Measurements from ENCODE around the gene RILPL2. TPM values are rescaled to one million over a fixed set of nuclear protein-coding genes. Genes with fewer than 3 reads are reported as not detected.
"Not testable (repeated sequence)": the region's sequence is repeated elsewhere in the genome, so short reads cannot be mapped to it uniquely, and the experiment has no call there.

RILPL2 gene
- polyA plus RNA-seq, 3 donors: 5.6 to 6.0 (median 5.7) TPM

- no peak for DNase-seq (ENCODE audit: low read depth in 3 of 3, low spot score in 2 of 3)
Observed at GRCh38 chr12:123450636-123451035, 14.2 kb upstream of the RILPL2 start.

DNA sequence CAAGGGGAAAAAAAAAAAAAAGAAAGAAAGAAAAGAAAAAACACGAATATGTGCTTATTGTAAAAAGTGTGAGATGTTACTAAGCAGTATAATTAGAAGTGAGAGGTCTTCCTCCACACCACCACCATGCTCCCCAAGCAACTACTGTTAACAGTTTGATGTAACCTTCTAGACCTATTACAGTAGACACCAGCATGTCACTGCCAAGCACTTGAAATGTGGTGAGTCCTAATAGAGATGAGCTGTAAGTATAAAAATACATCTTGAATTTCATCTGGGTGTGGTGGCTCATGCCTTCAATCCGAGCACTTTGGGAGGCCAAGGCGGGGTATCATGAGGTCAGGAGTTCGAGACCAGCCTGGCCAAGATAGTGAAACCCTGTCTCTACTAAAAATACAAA, 13.4 kb upstream of the RILPL2 start:
- no peak for DNase-seq (ENCODE audit: low read depth in 3 of 3, low spot score in 2 of 3)

- no peak for DNase-seq (ENCODE audit: low read depth in 3 of 3, low spot score in 2 of 3)
Observed at GRCh38 chr12:123449249-123449733, 12.8 kb upstream of the RILPL2 start.

- DNase-seq (ENCODE audit: low read depth in 3 of 3, low spot score in 2 of 3): no peak
Observed at GRCh38 chr12:123446333-123446713, 9.8 kb upstream of the RILPL2 start.

- no peak for DNase-seq (ENCODE audit: low read depth in 3 of 3, low spot score in 2 of 3)
Observed at GRCh38 chr12:123445388-123446332, 9.2 kb upstream of the RILPL2 start.

- DNase-seq (ENCODE audit: low read depth in 3 of 3, low spot score in 2 of 3): no peak
Observed at GRCh38 chr12:123444092-123445026, 7.9 kb upstream of the RILPL2 start.

- DNase-seq (ENCODE audit: low read depth in 3 of 3, low spot score in 2 of 3): no peak
Observed at GRCh38 chr12:123442774-123443173, 6.3 kb upstream of the RILPL2 start.

GRCh38 chr12:123441523-123442164, 5.2 kb upstream of the RILPL2 start:
- DNase-seq (ENCODE audit: low read depth in 3 of 3, low spot score in 2 of 3): no peak

DNA sequence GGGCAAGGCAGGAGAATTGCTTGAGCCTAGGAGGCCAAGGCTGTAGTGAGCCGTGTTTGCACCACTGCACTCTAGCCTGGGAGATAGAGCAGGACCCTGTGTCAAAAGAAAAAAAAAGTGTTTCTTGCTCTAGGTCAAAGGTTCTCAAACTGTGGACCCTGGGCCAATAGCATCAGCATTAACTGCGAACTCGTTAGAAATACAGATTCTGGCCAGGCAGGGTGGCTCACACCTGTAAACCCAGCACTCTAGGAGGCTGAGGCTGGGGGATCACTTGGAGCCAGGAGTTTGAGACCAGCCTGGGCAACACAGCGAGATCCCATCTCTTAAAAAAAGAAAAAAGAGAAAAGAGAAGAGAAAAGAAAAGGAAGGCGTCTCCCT, 858 bp downstream of the RILPL2 start:
- DNase-seq (ENCODE audit: low read depth in 3 of 3, low spot score in 2 of 3): no peak

GRCh38 chr12:123433615-123434014, 2.9 kb downstream of the RILPL2 start:
- DNase-seq (ENCODE audit: low read depth in 3 of 3, low spot score in 2 of 3): no peak

GRCh38 chr12:123431951-123432817, 4.3 kb downstream of the RILPL2 start:
- not testable (repeated sequence) for DNase-seq (ENCODE audit: low read depth in 3 of 3, low spot score in 2 of 3)

GRCh38 chr12:123429101-123429500, 7.4 kb downstream of the RILPL2 start:
- not testable (repeated sequence) for DNase-seq (ENCODE audit: low read depth in 3 of 3, low spot score in 2 of 3)

- DNase-seq (ENCODE audit: low read depth in 3 of 3, low spot score in 2 of 3): no peak
Observed at GRCh38 chr12:123428591-123428990, 7.9 kb downstream of the RILPL2 start.

DNA sequence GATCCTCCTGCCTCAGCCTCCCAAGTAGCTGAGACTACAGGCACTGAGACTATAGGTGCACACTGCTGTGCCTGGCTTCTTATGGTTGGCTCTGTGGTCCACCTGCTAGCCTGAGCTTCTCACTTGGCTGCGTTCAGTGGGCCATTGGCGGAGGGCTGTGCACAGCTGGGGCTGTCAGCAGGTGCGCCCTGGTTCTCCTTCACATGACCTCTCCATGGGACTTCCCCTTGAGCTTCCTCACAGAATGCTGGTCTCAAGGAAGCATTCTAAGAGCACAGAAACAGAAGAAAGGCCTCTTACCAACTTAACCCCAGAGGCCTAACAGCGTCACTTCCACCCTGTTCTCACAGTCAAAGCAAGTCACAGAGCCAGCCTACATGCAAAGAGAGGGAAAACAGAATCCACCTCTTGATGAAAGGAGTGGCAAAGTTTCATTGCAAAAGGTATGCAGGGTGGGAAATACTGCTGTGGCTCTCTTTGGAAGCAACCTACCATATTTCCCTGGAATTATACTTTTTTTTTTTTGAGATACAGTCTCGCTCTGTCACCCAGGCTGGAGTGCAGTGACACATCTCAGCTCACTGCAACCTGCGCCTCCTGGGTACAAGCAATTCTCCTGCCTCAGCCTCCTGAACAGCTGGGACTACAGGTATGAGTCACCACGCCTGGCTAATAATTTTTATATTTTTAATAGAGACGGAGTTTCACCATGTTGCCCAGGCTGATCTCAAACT, 9.3 kb downstream of the RILPL2 start:
- no peak for DNase-seq (ENCODE audit: low read depth in 3 of 3, low spot score in 2 of 3)

- no peak for DNase-seq (ENCODE audit: low read depth in 3 of 3, low spot score in 2 of 3)
Observed at GRCh38 chr12:123421314-123421713, 15.2 kb downstream of the RILPL2 start.

DNA sequence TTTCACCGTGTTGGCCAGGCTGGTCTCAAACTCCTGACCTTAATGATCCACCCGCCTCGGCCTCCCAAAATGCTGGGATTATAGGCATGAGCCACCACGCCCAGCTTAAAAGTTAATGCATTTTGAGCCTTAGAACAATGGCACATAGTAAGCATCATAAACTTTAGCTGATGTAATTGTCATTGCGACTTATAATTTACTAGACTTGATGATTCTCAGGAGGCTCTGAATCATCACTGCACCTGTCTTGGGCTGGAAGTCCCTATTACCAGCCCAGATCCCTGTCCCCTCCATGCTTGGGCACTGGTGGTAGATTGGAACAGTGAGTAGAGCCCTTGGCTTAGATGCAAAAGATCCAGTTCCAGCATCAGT, 26.5 kb downstream of the RILPL2 start:
- DNase-seq (ENCODE audit: low read depth in 3 of 3, low spot score in 2 of 3): no peak

- DNase-seq (ENCODE audit: low read depth in 3 of 3, low spot score in 2 of 3): not testable (repeated sequence)
Observed at GRCh38 chr12:123409284-123410040, 27.0 kb downstream of the RILPL2 start.

GRCh38 chr12:123408619-123409018, 27.9 kb downstream of the RILPL2 start:
- not testable (repeated sequence) for DNase-seq (ENCODE audit: low read depth in 3 of 3, low spot score in 2 of 3)

Measured in right renal cortex interstitium (tissue), 3 donors.